IPS-18a (cell line): Measurements from ENCODE around the gene USP25.

Experiments
- H3K27ac ChIP-seq: one replicate; pipeline ENCODE4 v1.5.1; 2013; ENCODE audit warnings: low read length
- H3K27me3 ChIP-seq: one replicate; pipeline ENCODE4 v1.6.1; 2013; ENCODE audit warnings: mild to moderate bottlenecking, low read length; ENCODE audit not compliant: control insufficient read depth, insufficient read depth
- H3K36me3 ChIP-seq: one replicate; pipeline ENCODE4 v1.6.1; 2013; ENCODE audit warnings: low read depth, low read length; ENCODE audit not compliant: control insufficient read depth
- H3K4me1 ChIP-seq: one replicate; pipeline ENCODE4 v1.6.1; 2013; ENCODE audit warnings: low read depth, low read length; ENCODE audit not compliant: control insufficient read depth
- H3K4me3 ChIP-seq: one replicate; pipeline ENCODE4 v1.5.1; 2013; ENCODE audit warnings: low read length
- H3K9ac ChIP-seq: one replicate; pipeline ENCODE4 v1.6.1; 2013; ENCODE audit warnings: mild to moderate bottlenecking, low read length, moderate library complexity
- H3K9me3 ChIP-seq: one replicate; pipeline ENCODE4 v1.6.1; 2013; ENCODE audit warnings: low read depth, low read length; ENCODE audit not compliant: control insufficient read depth

The USP25 gene

DNA sequence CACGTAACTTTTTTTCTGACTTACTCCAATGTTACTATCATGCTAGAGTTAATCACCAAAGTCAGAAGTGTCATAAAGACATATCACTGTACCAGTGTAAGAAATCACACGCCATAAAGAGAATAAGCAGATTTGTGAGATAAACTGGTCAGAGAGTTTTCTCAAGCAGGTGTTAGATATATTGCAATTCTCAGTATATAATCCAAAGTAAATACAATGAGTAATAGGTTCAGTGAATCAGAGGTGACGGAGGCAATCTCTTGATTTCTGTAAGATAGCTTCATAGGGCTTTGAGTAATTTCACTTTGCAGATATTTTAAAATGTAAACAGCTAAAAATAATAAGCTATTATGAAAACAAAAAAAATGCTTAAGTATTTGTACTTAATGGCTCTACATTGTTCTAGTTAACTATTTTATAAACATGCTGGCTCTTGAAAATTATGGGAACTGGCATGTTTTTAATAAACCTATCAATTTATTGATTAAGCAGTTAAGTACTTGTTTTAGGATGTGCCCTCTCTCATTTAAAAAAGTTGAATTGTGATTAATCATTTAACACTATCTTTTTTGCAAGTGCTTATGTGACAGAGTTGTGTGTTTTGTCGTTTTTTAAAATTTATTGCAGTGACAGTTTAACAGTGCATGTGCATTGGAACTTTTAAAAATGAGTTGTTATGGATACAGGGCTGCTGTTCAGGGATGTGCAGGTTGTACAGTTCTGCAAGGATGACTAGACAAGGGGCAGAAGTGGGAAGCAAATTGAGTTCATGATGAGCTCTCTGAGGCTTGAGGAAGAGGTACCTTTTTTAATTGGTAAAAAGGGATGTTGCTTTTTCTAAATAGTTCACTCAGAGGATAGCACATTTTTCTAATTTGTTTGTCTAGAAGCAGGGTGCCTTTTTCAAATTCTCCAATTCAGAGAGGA is 119.1 kb downstream of the USP25 start:
- H3K27me3 ChIP-seq, result no peaks in the 10 kb centered on the region
- H3K4me3 ChIP-seq, result no peak overlapping the region
- H3K4me1 ChIP-seq, result no peaks in the 10 kb centered on the region
- no peak overlapping the region for H3K27ac ChIP-seq
- H3K9me3 ChIP-seq, result no peaks in the 10 kb centered on the region
- peaks cover 4% of the 10 kb centered on the region for H3K36me3 ChIP-seq
- no peak overlapping the region for H3K9ac ChIP-seq

DNA sequence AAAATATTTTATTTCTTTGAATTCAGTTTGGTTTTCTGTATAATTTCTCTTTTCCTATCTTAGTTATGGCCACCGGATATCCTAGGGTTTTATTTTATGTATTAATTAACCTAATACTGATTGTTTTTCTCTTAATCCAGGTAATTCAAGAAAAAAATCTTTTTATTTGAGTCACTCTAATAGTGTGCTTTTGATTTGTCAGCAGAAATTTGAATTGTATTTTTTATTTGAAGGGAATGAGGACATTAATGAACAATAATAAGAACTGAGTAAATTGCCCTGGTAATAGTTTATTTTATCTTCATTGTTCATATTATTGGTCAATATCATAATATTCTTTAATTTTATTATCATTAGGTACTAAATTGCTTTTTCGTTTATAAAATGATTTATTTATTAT is 120.1 kb downstream of the USP25 start:
- H3K27ac ChIP-seq, result no peak overlapping the region
- H3K36me3 ChIP-seq, result peaks cover 7% of the 10 kb centered on the region
- no peaks in the 10 kb centered on the region for H3K9me3 ChIP-seq
- H3K4me1 ChIP-seq, result no peaks in the 10 kb centered on the region
- no peaks in the 10 kb centered on the region for H3K27me3 ChIP-seq
- H3K4me3 ChIP-seq, result no peak overlapping the region
- H3K9ac ChIP-seq, result no peak overlapping the region

GRCh38 chr21:15850645-15851044 is 120.9 kb downstream of the USP25 start:
- peaks cover 7% of the 10 kb centered on the region for H3K36me3 ChIP-seq
- no peaks in the 10 kb centered on the region for H3K27me3 ChIP-seq
- no peaks in the 10 kb centered on the region for H3K9me3 ChIP-seq
- H3K9ac ChIP-seq, result no peak overlapping the region
- H3K4me3 ChIP-seq, result no peak overlapping the region
- no peak overlapping the region for H3K27ac ChIP-seq
- no peaks in the 10 kb centered on the region for H3K4me1 ChIP-seq

DNA sequence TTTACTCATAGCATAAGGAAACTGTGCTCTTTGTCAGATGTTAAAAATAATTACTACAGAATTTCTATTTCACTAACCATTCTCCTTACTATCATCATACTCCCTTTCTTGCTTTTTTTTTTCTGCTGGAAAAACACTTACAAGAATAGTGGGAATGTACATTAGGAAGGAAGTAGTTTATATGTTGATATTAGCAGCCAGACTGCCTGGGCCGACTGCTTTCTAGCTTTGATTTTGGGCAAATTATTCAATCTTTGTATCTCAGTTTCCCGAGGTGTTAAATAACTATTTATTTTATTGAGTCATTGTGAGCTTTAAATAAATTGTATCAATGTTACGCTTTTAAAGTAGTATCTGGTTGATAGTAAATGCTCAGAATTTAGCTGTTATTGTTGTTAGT is 122.4 kb downstream of the USP25 start:
- H3K4me3 ChIP-seq, result no peak overlapping the region
- peaks cover 7% of the 10 kb centered on the region for H3K36me3 ChIP-seq
- H3K9ac ChIP-seq, result no peak overlapping the region
- no peak overlapping the region for H3K27ac ChIP-seq
- no peaks in the 10 kb centered on the region for H3K9me3 ChIP-seq
- H3K27me3 ChIP-seq, result no peaks in the 10 kb centered on the region
- H3K4me1 ChIP-seq, result no peaks in the 10 kb centered on the region

GRCh38 chr21:15853126-15853525 is 123.3 kb downstream of the USP25 start:
- Histone ChIP-seq H3K4me3 (no peak overlapping the region), H3K9me3 (no peaks in the 10 kb centered on the region), H3K36me3 (peaks cover 7% of the 10 kb centered on the region), H3K9ac (no peak overlapping the region), H3K27ac (no peak overlapping the region), H3K4me1 (no peaks in the 10 kb centered on the region), H3K27me3 (no peaks in the 10 kb centered on the region)

- Histone ChIP-seq H3K9me3 (no peaks in the 10 kb centered on the region), H3K27ac (no peak overlapping the region), H3K4me1 (no peaks in the 10 kb centered on the region), H3K27me3 (no peaks in the 10 kb centered on the region), H3K9ac (no peak overlapping the region), H3K36me3 (peaks cover 3% of the 10 kb centered on the region), H3K4me3 (no peak overlapping the region)
Measured at GRCh38 chr21:15856813-15857212, 127.0 kb downstream of the USP25 start.

- H3K4me3 ChIP-seq, result no peak overlapping the region
Measured at GRCh38 chr21:15857740-15858139, 128.0 kb downstream of the USP25 start.

GRCh38 chr21:15860541-15860940 is 130.8 kb downstream of the USP25 start:
- no peak overlapping the region for H3K27ac ChIP-seq
- no peaks in the 10 kb centered on the region for H3K27me3 ChIP-seq
- H3K4me1 ChIP-seq, result no peaks in the 10 kb centered on the region

More at GRCh38 chr21:15857740-15858139, 128.0 kb downstream of the USP25 start:
- H3K27ac ChIP-seq, result no peak overlapping the region
- H3K36me3 ChIP-seq, result peaks cover 3% of the 10 kb centered on the region
- H3K4me1 ChIP-seq, result no peaks in the 10 kb centered on the region
- H3K27me3 ChIP-seq, result no peaks in the 10 kb centered on the region
- no peak overlapping the region for H3K9ac ChIP-seq
- no peaks in the 10 kb centered on the region for H3K9me3 ChIP-seq

DNA sequence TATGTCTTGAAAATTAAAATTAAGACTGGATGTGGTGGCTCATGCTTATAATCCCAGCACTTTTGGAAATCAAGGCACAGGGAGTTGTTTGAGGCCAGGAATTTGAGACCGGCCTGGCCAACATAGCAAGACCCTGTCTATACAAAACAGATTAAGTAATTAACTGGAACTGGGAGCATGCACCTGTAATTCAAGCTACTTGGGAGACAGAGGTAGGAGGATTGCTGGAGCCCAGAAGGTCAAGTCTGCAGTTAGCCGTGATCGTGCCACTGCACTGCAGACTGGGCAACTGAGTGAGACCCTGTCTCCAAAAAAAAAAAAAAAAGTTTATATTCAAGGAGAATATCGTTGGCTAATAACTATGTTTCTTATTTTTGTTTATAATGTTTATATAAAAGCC is 139.2 kb downstream of the USP25 start:
- no peak overlapping the region for H3K27ac ChIP-seq
- no peaks in the 10 kb centered on the region for H3K27me3 ChIP-seq
- no peak overlapping the region for H3K9ac ChIP-seq
- H3K36me3 ChIP-seq, result peaks cover 19% of the 10 kb centered on the region
- no peak overlapping the region for H3K4me3 ChIP-seq
- H3K4me1 ChIP-seq, result no peaks in the 10 kb centered on the region
- H3K9me3 ChIP-seq, result no peaks in the 10 kb centered on the region

More at GRCh38 chr21:15860541-15860940, 130.8 kb downstream of the USP25 start:
- Histone ChIP-seq H3K9ac (no peak overlapping the region), H3K4me3 (no peak overlapping the region), H3K36me3 (no peaks in the 10 kb centered on the region), H3K9me3 (no peaks in the 10 kb centered on the region)

GRCh38 chr21:15870819-15871218 is 141.0 kb downstream of the USP25 start:
- Histone ChIP-seq H3K9ac (no peak overlapping the region), H3K9me3 (no peaks in the 10 kb centered on the region), H3K4me1 (no peaks in the 10 kb centered on the region), H3K4me3 (no peak overlapping the region), H3K27ac (no peak overlapping the region), H3K36me3 (peaks cover 35% of the 10 kb centered on the region), H3K27me3 (no peaks in the 10 kb centered on the region)

GRCh38 chr21:15872236-15872635 is 142.5 kb downstream of the USP25 start:
- Histone ChIP-seq H3K9ac (no peak overlapping the region), H3K27ac (no peak overlapping the region), H3K4me3 (no peak overlapping the region), H3K4me1 (no peaks in the 10 kb centered on the region), H3K36me3 (peaks cover 29% of the 10 kb centered on the region), H3K9me3 (no peaks in the 10 kb centered on the region), H3K27me3 (no peaks in the 10 kb centered on the region)

GRCh38 chr21:15874615-15875014 is 144.8 kb downstream of the USP25 start:
- H3K4me3 ChIP-seq, result no peak overlapping the region
- H3K4me1 ChIP-seq, result no peaks in the 10 kb centered on the region
- no peaks in the 10 kb centered on the region for H3K9me3 ChIP-seq
- H3K9ac ChIP-seq, result no peak overlapping the region
- no peak overlapping the region for H3K27ac ChIP-seq
- H3K27me3 ChIP-seq, result no peaks in the 10 kb centered on the region
- H3K36me3 ChIP-seq, result peaks cover 36% of the 10 kb centered on the region
